Non-pigmented ciliary epithelial cell (primary cell): ENCODE data around the gene MYCBP2.

ENCODE experiments used
- DNase-seq: peaks from one replicate; pipeline ENCODE4 v3.0.0-alpha.2; 2010; ENCODE audit warnings: low read depth

The MYCBP2 gene

GRCh38 chr13:77095288-77095687 lies 231.6 kb downstream of the MYCBP2 start:
- DNase-seq = no peak

- no peak for DNase-seq
Measured at GRCh38 chr13:77094773-77095172, 232.1 kb downstream of the MYCBP2 start.

- no peak for DNase-seq
Measured at GRCh38 chr13:77093735-77094134, 233.2 kb downstream of the MYCBP2 start.

- no peak for DNase-seq
Measured at GRCh38 chr13:77084755-77085154, 242.1 kb downstream of the MYCBP2 start.

- no peak for DNase-seq
Measured at GRCh38 chr13:77079902-77080413, 246.9 kb downstream of the MYCBP2 start.

GRCh38 chr13:77067519-77067918 lies 259.4 kb downstream of the MYCBP2 start:
- no peak for DNase-seq

- no peak for DNase-seq
Measured at GRCh38 chr13:77065461-77066147, 261.3 kb downstream of the MYCBP2 start.

GRCh38 chr13:77062097-77062496 lies 264.8 kb downstream of the MYCBP2 start:
- peak; percentile 8 for DNase-seq

- no peak for DNase-seq
Measured at GRCh38 chr13:77061362-77061761, 265.5 kb downstream of the MYCBP2 start.

GRCh38 chr13:77056886-77057285 lies 270.0 kb downstream of the MYCBP2 start:
- no peak for DNase-seq

GRCh38 chr13:77056382-77056781 lies 270.5 kb downstream of the MYCBP2 start:
- no peak for DNase-seq

- DNase-seq = no peak
Measured at GRCh38 chr13:77055158-77055557, 271.7 kb downstream of the MYCBP2 start.

- no peak for DNase-seq
Measured at GRCh38 chr13:77053192-77053591, 273.7 kb downstream of the MYCBP2 start.

GRCh38 chr13:77048681-77049080 lies 278.2 kb downstream of the MYCBP2 start:
- no peak for DNase-seq

- no peak for DNase-seq
Measured at GRCh38 chr13:77047649-77048343, 279.1 kb downstream of the MYCBP2 start.

GRCh38 chr13:77042566-77043177 lies 284.2 kb downstream of the MYCBP2 start:
- DNase-seq = no peak

GRCh38 chr13:77040835-77041234 lies 286.1 kb downstream of the MYCBP2 start:
- no peak for DNase-seq

- no peak for DNase-seq
Measured at GRCh38 chr13:77040076-77040475, 286.8 kb downstream of the MYCBP2 start.

- no peak for DNase-seq
Measured at GRCh38 chr13:77038907-77039480, 287.9 kb downstream of the MYCBP2 start.

- no peak for DNase-seq
Measured at GRCh38 chr13:77036279-77036678, 290.6 kb downstream of the MYCBP2 start.

GRCh38 chr13:77034881-77035280 lies 292.0 kb downstream of the MYCBP2 start:
- no peak for DNase-seq

GRCh38 chr13:77033717-77034302 lies 293.1 kb downstream of the MYCBP2 start:
- no peak for DNase-seq
